Osteocyte (in vitro differentiated cells): ENCODE results near the gene SSBP3. TPM values are rescaled to one million over a fixed set of nuclear protein-coding genes. Genes with fewer than 3 reads are reported as not detected.

Source experiments
- DNase-seq: peaks from one replicate; pipeline ENCODE4 v3.0.0; 2021; ENCODE audit warnings: mixed read lengths; ENCODE audit not compliant: unreplicated experiment; ENCODE audit errors: extremely low spot score
- H3K27ac Mint-ChIP-seq: one replicate; pipeline ENCODE4 v1.8.0; 2021; ENCODE audit warnings: mild to moderate bottlenecking, mixed read lengths; ENCODE audit not compliant: unreplicated experiment
- H3K27me3 Mint-ChIP-seq: one replicate; pipeline ENCODE4 v1.8.0; 2021; ENCODE audit warnings: mixed read lengths; ENCODE audit not compliant: unreplicated experiment
- H3K36me3 Mint-ChIP-seq: one replicate; pipeline ENCODE4 v1.8.0; 2021; ENCODE audit warnings: mixed read lengths; ENCODE audit not compliant: unreplicated experiment
- H3K4me1 Mint-ChIP-seq: one replicate; pipeline ENCODE4 v1.8.0; 2021; ENCODE audit warnings: mixed read lengths; ENCODE audit not compliant: unreplicated experiment
- H3K4me3 Mint-ChIP-seq: one replicate; pipeline ENCODE4 v1.8.0; 2021; ENCODE audit warnings: mild to moderate bottlenecking, moderate library complexity, mixed read lengths; ENCODE audit not compliant: unreplicated experiment
- H3K9me3 Mint-ChIP-seq: one replicate; pipeline ENCODE4 v1.8.0; 2021; ENCODE audit warnings: mixed read lengths; ENCODE audit not compliant: unreplicated experiment
- total RNA-seq: library from RNA; stranded (reverse); gene quantifications from 2 replicates; pipeline ENCODE4 v1.2.1, GENCODE V29; 2021
- TF ChIP-seq, protein P1 (sequence below): fragments of 200-600 bp; sonication (generic); IDR thresholded peaks from 2 replicates; pipeline ENCODE4 v1.5.0; 2021; ENCODE audit warnings: antibody characterized with exemption, mild to moderate bottlenecking, moderate library complexity

The SSBP3 gene
- total RNA-seq, 1 donor from 2014 or later: 56.4 TPM

DNA sequence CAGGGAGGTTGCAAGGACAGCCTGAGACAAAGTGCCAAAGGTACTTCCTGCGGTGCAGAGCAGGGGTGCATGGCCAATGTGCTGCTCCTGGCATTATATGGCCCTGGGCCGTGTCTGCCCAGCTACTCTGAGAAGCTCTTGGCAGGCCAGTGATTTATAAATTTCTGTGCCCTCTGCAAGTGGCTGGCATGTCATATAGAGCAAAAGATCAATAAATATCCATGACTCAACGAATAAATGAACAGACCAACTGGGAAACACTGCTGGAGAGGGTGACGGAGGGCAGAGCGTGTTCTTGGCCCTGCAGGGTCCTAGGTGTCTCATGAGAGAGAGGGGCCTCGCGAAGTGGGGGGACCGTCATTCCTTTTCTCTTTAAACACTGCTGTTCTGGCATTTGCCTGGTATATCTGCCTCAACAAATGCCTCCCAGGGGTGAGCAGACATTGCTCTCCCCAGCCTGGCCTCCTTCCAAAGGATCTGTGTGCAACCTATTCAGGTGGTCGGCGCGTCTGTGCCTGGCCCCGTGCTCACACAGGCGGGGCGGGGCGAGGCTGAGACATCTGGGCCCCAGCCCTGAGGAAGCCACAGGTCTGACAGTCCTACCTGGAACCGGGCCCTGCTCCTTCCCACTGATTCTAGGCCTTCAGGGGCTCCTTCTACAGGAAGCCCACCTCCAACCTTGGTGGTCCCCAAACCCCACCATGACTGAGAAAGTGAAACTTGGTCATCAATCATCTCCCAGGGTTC, 123.9 kb downstream of the SSBP3 start:
- H3K27ac Mint-ChIP-seq: no peak overlapping the region
- peaks cover 35% of the 10 kb centered on the region for H3K4me1 Mint-ChIP-seq

DNA sequence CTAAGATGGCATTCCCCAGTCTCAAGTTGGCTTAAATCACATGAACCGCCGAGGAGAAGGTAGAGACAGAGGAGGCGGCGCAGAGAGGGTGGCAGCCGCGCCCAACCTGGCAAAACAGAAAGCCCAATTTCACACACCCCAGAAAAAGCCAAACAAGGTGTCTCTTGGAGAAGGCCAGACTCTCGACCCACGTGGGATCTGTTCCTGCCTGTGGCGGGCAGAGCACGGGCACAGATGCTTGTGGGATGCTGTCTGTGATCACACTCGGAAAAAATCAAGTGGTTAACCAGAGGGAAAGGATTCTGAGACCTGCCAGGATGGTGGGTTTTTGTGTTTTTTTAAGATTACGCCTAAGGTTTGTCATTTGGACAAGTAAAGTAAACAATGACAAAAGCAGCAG, 125.5 kb downstream of the SSBP3 start:
- Mint-ChIP-seq H3K27me3 (no peaks in the 10 kb centered on the region), H3K4me1 (peaks cover 35% of the 10 kb centered on the region), H3K36me3 (peaks cover 13% of the 10 kb centered on the region), H3K9me3 (no peaks in the 10 kb centered on the region), H3K27ac (peak overlapping the region; percentile 27), H3K4me3 (no peak overlapping the region)
- TF ChIP-seq, protein P1, sequence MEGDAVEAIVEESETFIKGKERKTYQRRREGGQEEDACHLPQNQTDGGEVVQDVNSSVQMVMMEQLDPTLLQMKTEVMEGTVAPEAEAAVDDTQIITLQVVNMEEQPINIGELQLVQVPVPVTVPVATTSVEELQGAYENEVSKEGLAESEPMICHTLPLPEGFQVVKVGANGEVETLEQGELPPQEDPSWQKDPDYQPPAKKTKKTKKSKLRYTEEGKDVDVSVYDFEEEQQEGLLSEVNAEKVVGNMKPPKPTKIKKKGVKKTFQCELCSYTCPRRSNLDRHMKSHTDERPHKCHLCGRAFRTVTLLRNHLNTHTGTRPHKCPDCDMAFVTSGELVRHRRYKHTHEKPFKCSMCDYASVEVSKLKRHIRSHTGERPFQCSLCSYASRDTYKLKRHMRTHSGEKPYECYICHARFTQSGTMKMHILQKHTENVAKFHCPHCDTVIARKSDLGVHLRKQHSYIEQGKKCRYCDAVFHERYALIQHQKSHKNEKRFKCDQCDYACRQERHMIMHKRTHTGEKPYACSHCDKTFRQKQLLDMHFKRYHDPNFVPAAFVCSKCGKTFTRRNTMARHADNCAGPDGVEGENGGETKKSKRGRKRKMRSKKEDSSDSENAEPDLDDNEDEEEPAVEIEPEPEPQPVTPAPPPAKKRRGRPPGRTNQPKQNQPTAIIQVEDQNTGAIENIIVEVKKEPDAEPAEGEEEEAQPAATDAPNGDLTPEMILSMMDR: no peak
- DNase-seq: no peak

More for the DNA sequence above, 123.9 kb downstream of the SSBP3 start:
- H3K27me3 Mint-ChIP-seq: no peaks in the 10 kb centered on the region
- no peak for DNase-seq
- TF ChIP-seq, protein P1: no peak
- no peak overlapping the region for H3K4me3 Mint-ChIP-seq
- no peaks in the 10 kb centered on the region for H3K9me3 Mint-ChIP-seq
- H3K36me3 Mint-ChIP-seq: peaks cover 10% of the 10 kb centered on the region

DNA sequence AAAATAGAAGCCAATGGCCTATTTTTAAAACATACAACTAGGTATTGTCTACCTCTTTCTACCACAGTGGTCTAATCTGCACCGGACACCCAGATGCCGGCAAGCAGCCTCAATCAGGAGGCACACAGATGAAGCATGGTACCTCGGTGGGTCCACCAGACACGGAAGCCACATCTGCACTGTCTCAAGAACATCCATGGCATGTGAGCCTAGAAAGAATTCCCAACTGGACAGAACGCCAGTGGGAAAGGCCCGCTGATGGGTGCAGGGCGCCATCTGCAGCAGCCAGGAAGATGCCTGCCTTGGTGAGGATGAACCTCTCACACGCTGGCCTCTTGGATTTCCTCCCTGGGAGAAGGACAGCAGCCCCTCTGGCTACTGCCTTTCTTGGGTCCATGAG, 126.7 kb downstream of the SSBP3 start:
- H3K27ac Mint-ChIP-seq: no peak overlapping the region

DNA sequence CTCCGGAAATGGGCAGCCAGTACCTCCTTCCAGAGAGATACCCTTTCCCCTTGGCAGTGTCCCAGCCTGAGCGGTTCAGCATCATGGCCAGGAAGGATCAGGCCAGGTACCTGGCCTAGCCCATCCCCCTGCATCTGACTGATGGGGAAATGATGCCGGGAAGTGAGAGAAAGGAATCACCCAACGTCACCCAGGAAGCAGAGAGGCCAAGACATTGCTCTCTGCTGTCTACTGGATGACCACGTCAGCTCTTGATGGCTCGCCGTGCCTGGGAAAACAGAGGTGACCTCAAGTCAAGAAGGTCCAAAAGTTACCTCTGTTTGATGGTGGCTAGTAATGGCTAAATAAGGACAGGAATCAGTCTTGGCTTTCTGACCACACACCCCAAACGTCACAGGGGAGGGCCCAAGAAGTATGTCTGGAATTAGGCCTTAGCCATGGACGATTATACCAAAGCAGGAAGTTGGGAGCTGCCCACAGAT, 127.2 kb downstream of the SSBP3 start:
- Mint-ChIP-seq H3K27ac (peak overlapping the region; percentile 10), H3K4me3 (no peak overlapping the region), H3K27me3 (no peaks in the 10 kb centered on the region), H3K9me3 (no peaks in the 10 kb centered on the region), H3K36me3 (peaks cover 13% of the 10 kb centered on the region), H3K4me1 (peaks cover 50% of the 10 kb centered on the region)
- TF ChIP-seq, protein P1: no peak
- DNase-seq: no peak

More for the DNA sequence above, 126.7 kb downstream of the SSBP3 start:
- TF ChIP-seq, protein P1: no peak
- H3K36me3 Mint-ChIP-seq: peaks cover 13% of the 10 kb centered on the region
- no peak overlapping the region for H3K4me3 Mint-ChIP-seq
- H3K4me1 Mint-ChIP-seq: peaks cover 47% of the 10 kb centered on the region
- H3K27me3 Mint-ChIP-seq: no peaks in the 10 kb centered on the region
- no peaks in the 10 kb centered on the region for H3K9me3 Mint-ChIP-seq
- DNase-seq: no peak

DNA sequence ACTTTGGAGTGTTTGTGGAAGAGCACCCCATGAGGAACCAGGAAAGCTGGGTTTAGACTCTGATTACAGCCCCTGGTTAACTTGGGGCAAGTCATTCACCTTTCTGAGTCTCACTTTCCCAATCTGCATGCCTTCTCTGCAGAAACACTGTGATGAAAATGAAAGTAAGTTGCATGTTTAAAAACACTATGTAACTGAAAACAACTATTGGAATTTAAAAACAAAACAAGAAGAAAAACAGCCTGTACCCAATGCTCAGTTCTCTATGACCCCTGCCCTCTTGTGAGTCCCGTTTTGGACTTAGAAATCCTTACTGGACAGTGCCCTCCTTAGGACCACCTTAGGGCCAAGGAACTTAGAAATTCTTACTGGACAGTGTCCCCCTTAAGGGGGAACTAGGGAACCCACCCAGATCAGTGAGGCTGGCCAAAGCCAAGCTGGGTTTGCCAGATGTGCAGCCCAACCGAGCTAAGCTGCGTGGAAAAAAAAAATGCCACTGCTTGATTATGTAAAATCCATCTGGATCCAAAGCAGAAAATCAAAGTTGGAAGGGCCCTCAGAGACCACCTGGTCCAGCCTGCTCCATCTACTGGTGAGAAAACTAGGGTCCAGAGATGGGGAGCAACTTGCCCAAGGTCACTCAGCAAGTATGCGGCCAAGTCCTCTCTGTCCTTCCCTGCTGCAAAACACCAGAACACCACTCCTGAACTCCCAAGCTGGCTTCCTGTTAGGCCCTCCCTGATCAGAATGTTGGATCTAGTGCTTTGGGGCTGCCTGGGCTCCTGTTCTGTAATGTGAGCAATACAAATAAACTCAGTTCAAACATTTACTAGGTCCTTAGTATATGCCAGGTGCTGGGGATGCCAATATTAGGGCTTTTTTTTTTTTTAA, 128.5 kb downstream of the SSBP3 start:
- peaks cover 13% of the 10 kb centered on the region for H3K36me3 Mint-ChIP-seq
- no peaks in the 10 kb centered on the region for H3K9me3 Mint-ChIP-seq
- TF ChIP-seq, protein P1: peak; percentile 5
- H3K27me3 Mint-ChIP-seq: no peaks in the 10 kb centered on the region
- peaks cover 63% of the 10 kb centered on the region for H3K4me1 Mint-ChIP-seq
- no peak for DNase-seq
- H3K27ac Mint-ChIP-seq: peak overlapping the region; percentile 98
- H3K4me3 Mint-ChIP-seq: peak overlapping the region; percentile 47
